Measurements from ENCODE around the gene ANKIB1. TPM values are rescaled to one million over a fixed set of nuclear protein-coding genes. Genes with fewer than 3 reads are reported as not detected.

The ANKIB1 gene
- total and polyA plus RNA-seq, 7 donors: 4.9 to 31.9 (median 23.3) TPM

GRCh38 chr7:92297736-92298135, 52.0 kb downstream of the ANKIB1 start:
- Histone ChIP-seq H3K27me3 (ENCODE audit: insufficient read depth in 3 of 3, low read length in 2 of 3) (no peaks in the 10 kb centered on the region), H3K4me1 (peaks cover 13% of the 10 kb centered on the region), H3K27ac (no peak overlapping the region), H3K9me3 (no peaks in the 10 kb centered on the region), H3K36me3 (ENCODE audit: insufficient read depth in 1 of 2, low read depth in 1 of 2) (peaks cover 0 to 12% of the 10 kb centered on the region in 2 donors), H3K4me3 (no peak overlapping the region)
- TF ChIP-seq, protein P1, sequence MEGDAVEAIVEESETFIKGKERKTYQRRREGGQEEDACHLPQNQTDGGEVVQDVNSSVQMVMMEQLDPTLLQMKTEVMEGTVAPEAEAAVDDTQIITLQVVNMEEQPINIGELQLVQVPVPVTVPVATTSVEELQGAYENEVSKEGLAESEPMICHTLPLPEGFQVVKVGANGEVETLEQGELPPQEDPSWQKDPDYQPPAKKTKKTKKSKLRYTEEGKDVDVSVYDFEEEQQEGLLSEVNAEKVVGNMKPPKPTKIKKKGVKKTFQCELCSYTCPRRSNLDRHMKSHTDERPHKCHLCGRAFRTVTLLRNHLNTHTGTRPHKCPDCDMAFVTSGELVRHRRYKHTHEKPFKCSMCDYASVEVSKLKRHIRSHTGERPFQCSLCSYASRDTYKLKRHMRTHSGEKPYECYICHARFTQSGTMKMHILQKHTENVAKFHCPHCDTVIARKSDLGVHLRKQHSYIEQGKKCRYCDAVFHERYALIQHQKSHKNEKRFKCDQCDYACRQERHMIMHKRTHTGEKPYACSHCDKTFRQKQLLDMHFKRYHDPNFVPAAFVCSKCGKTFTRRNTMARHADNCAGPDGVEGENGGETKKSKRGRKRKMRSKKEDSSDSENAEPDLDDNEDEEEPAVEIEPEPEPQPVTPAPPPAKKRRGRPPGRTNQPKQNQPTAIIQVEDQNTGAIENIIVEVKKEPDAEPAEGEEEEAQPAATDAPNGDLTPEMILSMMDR (IDR thresholded peaks at IDR 0.05): no peak
- no peak for DNase-seq
- intact Hi-C loops (cut with DNase I): no loop called here
- no peak for ATAC-seq
- WGBS, 3 donors: 71 to 79% (median 75%) methylated on average over 1 of the region's 1 CpG

DNA sequence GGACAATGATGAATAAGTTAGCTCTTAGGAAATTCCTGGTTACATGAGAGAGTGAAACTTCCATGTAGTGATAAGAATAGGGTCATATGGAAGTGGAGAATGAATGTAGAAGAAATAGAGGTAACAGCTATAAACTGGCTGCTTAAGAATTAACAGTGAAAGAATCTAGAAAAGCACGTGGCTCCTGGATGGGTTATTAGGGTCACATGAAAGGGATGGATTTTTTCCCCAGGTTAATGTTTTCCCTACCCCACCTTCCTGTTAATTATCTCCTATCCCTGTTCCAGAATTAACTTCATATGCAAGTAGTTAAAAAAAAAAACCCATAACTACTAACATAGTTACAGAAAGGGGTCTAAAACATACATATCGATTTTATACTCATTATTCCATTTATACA, 58.0 kb downstream of the ANKIB1 start:
- intact Hi-C loops (cut with DNase I): no loop called here
- H3K4me3 ChIP-seq: no peak overlapping the region

DNA sequence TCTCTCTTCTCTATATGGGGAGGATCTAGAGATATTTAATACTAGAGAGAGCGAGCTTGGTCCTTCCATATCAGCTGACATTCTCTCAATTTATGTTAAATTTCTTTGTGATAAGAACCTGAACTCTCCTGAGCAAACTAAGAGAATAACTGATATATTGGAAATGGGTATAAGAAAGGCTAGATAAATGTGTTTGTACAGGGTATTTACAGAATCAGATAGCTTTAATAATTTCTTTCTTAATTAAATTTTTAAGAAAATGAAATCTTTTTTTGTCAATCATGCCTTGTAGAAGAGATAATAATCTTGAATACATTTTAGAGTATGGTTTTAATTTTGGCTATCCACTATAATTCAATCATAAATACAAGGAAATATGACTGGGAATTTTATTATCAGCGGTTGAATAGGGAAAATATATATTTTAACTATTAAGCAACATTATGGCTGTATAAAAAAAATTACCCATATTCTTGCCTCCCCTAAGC, 58.7 kb downstream of the ANKIB1 start:
- TF ChIP-seq, protein P1 (IDR thresholded peaks at IDR 0.05): no peak
- Histone ChIP-seq H3K27me3 (ENCODE audit: insufficient read depth in 3 of 3, low read length in 2 of 3) (no peaks in the 10 kb centered on the region), H3K4me3 (no peak overlapping the region), H3K9me3 (no peaks in the 10 kb centered on the region), H3K36me3 (ENCODE audit: insufficient read depth in 1 of 2, low read depth in 1 of 2) (peaks cover 0 to 4% of the 10 kb centered on the region in 2 donors), H3K27ac (no peak overlapping the region), H3K4me1 (no peaks in the 10 kb centered on the region)
- intact Hi-C loops (cut with DNase I): no loop called here
- ATAC-seq (no peak), DNase-seq (no peak)
- 97 to 99% (median 98%) methylated on average over 2 of the region's 2 CpGs for WGBS, 3 donors

More for the DNA sequence above, 58.0 kb downstream of the ANKIB1 start:
- DNase-seq (no peak), ATAC-seq (no peak)
- H3K27me3 ChIP-seq (ENCODE audit: insufficient read depth in 3 of 3, low read length in 2 of 3): no peaks in the 10 kb centered on the region
- TF ChIP-seq, protein P1 (IDR thresholded peaks at IDR 0.05): no peak
- H3K36me3 ChIP-seq (ENCODE audit: insufficient read depth in 1 of 2, low read depth in 1 of 2): peaks cover 0 to 6% of the 10 kb centered on the region in 2 donors
- no peak overlapping the region for H3K27ac ChIP-seq
- no peaks in the 10 kb centered on the region for H3K9me3 ChIP-seq
- no peaks in the 10 kb centered on the region for H3K4me1 ChIP-seq
- WGBS, 3 donors: 89 to 94% (median 92%) methylated on average over 2 of the region's 2 CpGs

DNA sequence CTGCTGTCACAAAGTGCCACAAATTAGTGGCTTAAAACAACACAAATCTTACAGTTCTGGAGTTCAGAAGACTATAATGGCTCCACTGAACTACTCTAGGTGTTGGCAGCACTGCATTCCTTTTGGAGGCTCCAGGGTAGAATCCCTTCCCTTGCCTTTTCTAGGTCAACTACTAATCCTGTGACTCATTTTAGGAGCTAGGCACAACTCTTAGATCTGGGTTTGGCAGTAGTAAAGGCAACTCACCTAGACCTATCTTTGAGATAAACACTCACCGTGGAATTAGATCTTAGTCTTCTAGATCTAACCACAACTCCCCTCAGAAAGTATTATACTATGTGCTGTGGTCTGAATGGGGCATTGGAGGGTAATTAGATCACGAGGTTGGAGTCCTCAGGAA, 60.4 kb downstream of the ANKIB1 start:
- 91 to 98% (median 96%) methylated on average over 2 of the region's 2 CpGs for WGBS, 3 donors
- no peaks in the 10 kb centered on the region for H3K27me3 ChIP-seq (ENCODE audit: insufficient read depth in 3 of 3, low read length in 2 of 3)
- ATAC-seq (peak in 2 of 4 donors; percentile 37 to 55), DNase-seq (no peak)
- intact Hi-C loops (cut with DNase I): no loop called here
- no peak overlapping the region for H3K4me3 ChIP-seq
- no peaks in the 10 kb centered on the region for H3K4me1 ChIP-seq
- H3K9me3 ChIP-seq: no peaks in the 10 kb centered on the region
- no peak overlapping the region for H3K27ac ChIP-seq
- TF ChIP-seq, protein P1 (IDR thresholded peaks at IDR 0.05): no peak
- no peaks in the 10 kb centered on the region for H3K36me3 ChIP-seq (ENCODE audit: insufficient read depth in 1 of 2, low read depth in 1 of 2)

DNA sequence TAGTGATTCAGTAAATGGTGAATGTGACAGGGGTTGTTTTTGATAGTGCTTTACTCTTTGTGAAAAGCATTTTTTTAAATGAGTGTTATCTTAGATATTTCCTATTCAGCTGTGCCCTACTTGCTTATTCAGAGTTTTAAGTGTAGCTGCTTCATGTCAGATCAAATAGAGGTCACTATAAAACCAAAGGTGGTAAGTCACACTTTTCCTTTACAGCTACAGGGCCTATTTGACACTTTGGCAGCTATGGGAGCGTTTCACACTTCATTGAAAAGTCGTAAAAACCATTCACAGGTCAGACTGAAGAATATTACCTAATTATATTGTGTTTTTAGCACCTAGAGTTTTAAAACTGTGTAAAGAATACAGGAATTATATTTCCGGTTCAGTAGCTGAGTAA, 67.3 kb downstream of the ANKIB1 start:
- Histone ChIP-seq H3K4me1 (no peaks in the 10 kb centered on the region), H3K36me3 (ENCODE audit: insufficient read depth in 1 of 2, low read depth in 1 of 2) (no peaks in the 10 kb centered on the region), H3K4me3 (no peak overlapping the region), H3K9me3 (no peaks in the 10 kb centered on the region), H3K27ac (no peak overlapping the region), H3K27me3 (ENCODE audit: insufficient read depth in 3 of 3, low read length in 2 of 3) (no peaks in the 10 kb centered on the region)
- WGBS, 3 donors: 78 to 91% (median 85%) methylated on average over 3 of the region's 3 CpGs
- DNase-seq: no peak
- no peak for ATAC-seq
- intact Hi-C loops (cut with DNase I): loop anchor here in 1 of 2 donors (10.0 kb wide), 1 partner anchor 58 kb away; no protein-coding TSS in a partner anchor
- TF ChIP-seq, protein P1 (IDR thresholded peaks at IDR 0.05): no peak
